Stomach (tissue), 9 donors: ENCODE measurements around the gene SPACA4. TPM values are rescaled to one million over a fixed set of nuclear protein-coding genes. Genes with fewer than 3 reads are reported as not detected.

Experiments
- DNase-seq, 2 donors: peaks; one replicate each; pipeline versions ENCODE4 v3.0.0 to v3.0.0-alpha.2; 2013 to 2019
- H3K27ac ChIP-seq, 5 donors: fragments of 200-600 bp in 4 of 5; sonication (generic) in 4 of 5; one replicate each; pipeline ENCODE4 v1.5.1; 2013 to 2019; ENCODE audit warnings: mild to moderate bottlenecking in 1 of 5, moderate library complexity in 1 of 5
- H3K27me3 ChIP-seq, 3 donors: fragments of 200-600 bp; sonication (generic); one replicate each; pipeline ENCODE4 v1.5.1; 2017 to 2019; ENCODE audit warnings: mixed run types in 1 of 3
- H3K36me3 ChIP-seq, 4 donors: fragments of 200-600 bp; sonication (generic); 1 replicate in 3 of 4; 2 replicates in 1 of 4; pipeline ENCODE4 v1.5.1; 2016 to 2019
- H3K4me1 ChIP-seq, 4 donors: fragments of 200-600 bp; sonication (generic); one replicate each; pipeline ENCODE4 v1.5.1; 2016 to 2019
- H3K4me3 ChIP-seq, 4 donors: fragments of 200-600 bp; sonication (generic) in 3 of 4; one replicate each; pipeline ENCODE4 v1.5.1; 2016 to 2019; ENCODE audit warnings: mild to moderate bottlenecking in 1 of 4
- H3K9me3 ChIP-seq, 4 donors: fragments of 200-600 bp; sonication (generic); one replicate each; pipeline ENCODE4 v1.5.1; 2016 to 2019
- CTCF ChIP-seq, 7 experiments: fragments of 450-650 bp in 4 of 7; fragments of 200-600 bp in 3 of 7; sonication (generic) in 3 of 7; IDR thresholded peaks; one replicate each; pipeline ENCODE4 v1.5.1; 2016 to 2019; ENCODE audit warnings: antibody characterized with exemption in 7 of 7, control low read depth in 2 of 7, mild to moderate bottlenecking in 1 of 7
- EP300 ChIP-seq: sonication (generic); formaldehyde crosslinking; IDR thresholded peaks from one replicate; pipeline ENCODE4 v1.6.1; 2017; ENCODE audit warnings: antibody characterized with exemption
- POLR2A ChIP-seq, 4 donors: fragments of 450-650 bp; IDR thresholded peaks; one replicate each; pipeline ENCODE4 v1.6.1; 2016; ENCODE audit warnings: antibody characterized with exemption in 4 of 4, control low read depth in 2 of 4, mild to moderate bottlenecking in 1 of 4, moderate library complexity in 1 of 4
- POLR2AphosphoS5 ChIP-seq, 3 donors: sonication (generic); formaldehyde crosslinking; IDR thresholded peaks; one replicate each; pipeline ENCODE4 v1.6.1; 2016; ENCODE audit warnings: antibody characterized with exemption in 3 of 3
- WGBS, 5 donors: extraction: QIAGEN DNeasy Blood & Tissue Kit in 3 of 5; methylation state at CpG; one replicate each; pipeline versions ENCODE4 v1.1.5 to v1.1.7; 2013 to 2018; 5-methylcytosine and 5-hydroxymethylcytosine counted together
- intact Hi-C: fragments of 100-400 bp; cut with DNase I; formaldehyde crosslinking; loops from one replicate; pipeline ENCODE4 v1.15.1; 2023; ENCODE audit warnings: low total_unique reads
- polyA plus RNA-seq, 3 donors: library from polyadenylated mRNA; stranded (reverse); fragments of 200-250 nt; gene quantifications; one replicate each; pipeline ENCODE4 v1.2.3, GENCODE V29; 2013
- total RNA-seq, 5 donors: library from RNA; depleted of rRNA; stranded (reverse); fragments of >200 nt; gene quantifications; one replicate each; pipeline versions ENCODE4 v1.1.0 to v1.2.3, GENCODE V29; 2014 to 2016
- donor health status: healthy with polysubstance abuse.
- donor health status: Bipolar disorder and iron deficiency.
- donor health status: healthy.

Gene SPACA4
- total and polyA plus RNA-seq, 8 donors, result not detected

GRCh38 chr19:48623556-48624066 lies 17.1 kb downstream of the SPACA4 start:
- intact Hi-C loops, result no loop called here
- WGBS, 5 donors, result 25 to 34% (median 28%) methylated on average over 8 of the region's 8 CpGs
- Histone ChIP-seq H3K4me1 (peaks cover 23 to 76% (median 57%) of the 10 kb centered on the region in 4 donors), H3K4me3 (peak overlapping the region; percentile 23 to 49 (median 48)), H3K36me3 (peaks cover 0 to 29% (median 8%) of the 10 kb centered on the region in 4 donors), H3K9me3 (no peaks in the 10 kb centered on the region), H3K27me3 (no peaks in the 10 kb centered on the region), H3K27ac (peak overlapping the region; percentile 78 to 93 (median 87))
- TF ChIP-seq POLR2AphosphoS5 (IDR thresholded peaks at IDR 0.05), result no peak
- no peak for TF ChIP-seq POLR2A (IDR thresholded peaks at IDR 0.05)
- TF ChIP-seq CTCF (IDR thresholded peaks at IDR 0.05), result no peak
- TF ChIP-seq EP300, result no peak
- no peak for DNase-seq

GRCh38 chr19:48624067-48624594 lies 17.6 kb downstream of the SPACA4 start:
- H3K4me3 ChIP-seq, result peak overlapping the region; percentile 47 to 60 (median 48)
- peak overlapping the region; percentile 85 to 93 (median 89) for H3K27ac ChIP-seq
- H3K9me3 ChIP-seq, result no peaks in the 10 kb centered on the region
- intact Hi-C loops, result no loop called here
- H3K4me1 ChIP-seq, result peaks cover 23 to 81% (median 60%) of the 10 kb centered on the region in 4 donors
- WGBS, 5 donors, result 0 to 1% (median 1%) methylated on average over 17 to 40 of the region's 40 CpGs
- DNase-seq, result peak; percentile 99 to 100
- H3K36me3 ChIP-seq, result peaks cover 0 to 32% (median 11%) of the 10 kb centered on the region in 4 donors
- H3K27me3 ChIP-seq, result no peaks in the 10 kb centered on the region
- TF ChIP-seq POLR2AphosphoS5 (IDR thresholded peaks at IDR 0.05), result peak in 2 of 3 donors; percentile 43 to 89
- no peak for TF ChIP-seq EP300
- TF ChIP-seq POLR2A (IDR thresholded peaks at IDR 0.05), result no peak

DNA sequence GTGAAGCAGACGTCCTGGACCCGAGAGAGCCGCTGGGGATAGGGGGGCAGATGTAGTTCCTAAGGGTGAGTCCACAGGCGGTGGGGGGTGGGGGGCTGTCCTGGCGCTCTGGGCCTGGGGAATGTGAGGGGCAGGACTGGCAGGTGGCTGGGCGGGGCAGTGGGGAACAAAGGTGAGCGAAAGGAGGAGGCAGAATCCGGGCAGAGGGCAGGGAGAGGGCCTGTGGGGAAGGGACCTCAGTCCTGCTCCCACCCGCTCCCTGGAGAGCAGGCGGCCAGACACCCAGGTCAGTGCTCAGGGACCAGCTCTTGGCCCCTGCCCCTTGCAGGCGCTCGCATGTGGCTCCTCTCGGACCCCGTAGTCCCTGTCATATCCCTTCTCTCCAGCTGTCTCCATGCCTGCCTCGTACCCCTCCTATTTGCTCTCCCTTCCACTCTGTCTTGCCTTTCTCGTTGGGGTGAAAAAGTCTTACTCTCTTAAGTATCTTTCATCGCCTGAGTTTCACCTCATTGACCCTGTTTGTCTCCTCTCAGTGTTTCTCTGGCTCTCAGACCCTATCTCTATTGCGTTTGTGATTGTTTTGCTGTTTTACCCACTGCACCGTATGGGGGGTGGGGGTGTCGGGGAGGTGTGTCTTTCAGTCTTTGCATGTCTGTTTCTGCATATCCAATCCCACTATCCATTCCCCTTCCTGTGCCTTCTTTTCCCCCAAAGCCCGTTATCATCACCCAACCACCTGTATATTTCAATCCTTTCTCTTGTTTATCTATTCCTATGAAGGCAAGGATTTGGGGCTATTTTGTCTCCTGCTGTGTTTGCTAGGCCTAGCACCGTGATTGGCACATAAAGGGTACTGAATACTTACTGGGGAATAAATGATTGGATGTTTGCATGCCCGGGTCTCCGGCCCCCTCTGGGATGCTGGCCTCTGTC lies 18.5 kb downstream of the SPACA4 start:
- intact Hi-C loops, result no loop called here
- no peaks in the 10 kb centered on the region for H3K9me3 ChIP-seq
- peak in 1 of 2 donors; percentile 82 for DNase-seq
- H3K27ac ChIP-seq, result peak overlapping the region; percentile 85 to 93 (median 89)
- peaks cover 0 to 32% (median 14%) of the 10 kb centered on the region in 4 donors for H3K36me3 ChIP-seq
- H3K4me1 ChIP-seq, result peaks cover 28 to 84% (median 62%) of the 10 kb centered on the region in 4 donors
- TF ChIP-seq CTCF (IDR thresholded peaks at IDR 0.05), result no peak
- TF ChIP-seq POLR2A (IDR thresholded peaks at IDR 0.05), result no peak
- no peak for TF ChIP-seq EP300
- no peak for TF ChIP-seq POLR2AphosphoS5 (IDR thresholded peaks at IDR 0.05)
- H3K27me3 ChIP-seq, result no peaks in the 10 kb centered on the region
- WGBS, 5 donors, result 23 to 44% (median 38%) methylated on average over 23 to 24 of the region's 24 CpGs
- H3K4me3 ChIP-seq, result peak overlapping the region; percentile 47 to 60 (median 48)

DNA sequence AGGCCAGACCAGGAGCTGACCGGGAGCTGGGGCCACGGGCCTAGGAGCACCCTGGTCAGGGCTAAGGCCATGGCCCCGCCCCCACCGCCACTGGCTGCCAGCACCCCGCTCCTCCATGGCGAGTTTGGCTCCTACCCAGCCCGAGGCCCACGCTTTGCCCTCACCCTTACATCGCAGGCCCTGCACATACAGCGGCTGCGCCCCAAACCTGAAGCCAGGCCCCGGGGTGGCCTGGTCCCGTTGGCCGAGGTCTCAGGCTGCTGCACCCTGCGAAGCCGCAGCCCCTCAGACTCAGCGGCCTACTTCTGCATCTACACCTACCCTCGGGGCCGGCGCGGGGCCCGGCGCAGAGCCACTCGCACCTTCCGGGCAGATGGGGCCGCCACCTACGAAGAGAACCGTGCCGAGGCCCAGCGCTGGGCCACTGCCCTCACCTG lies 19.4 kb downstream of the SPACA4 start:
- no peaks in the 10 kb centered on the region for H3K9me3 ChIP-seq
- no peaks in the 10 kb centered on the region for H3K27me3 ChIP-seq
- peak overlapping the region in 1 of 4 donors; percentile 49 for H3K4me3 ChIP-seq
- peak overlapping the region; percentile 0 to 93 (median 87) for H3K27ac ChIP-seq
- peaks cover 36 to 84% (median 67%) of the 10 kb centered on the region in 4 donors for H3K4me1 ChIP-seq
- intact Hi-C loops, result no loop called here
- WGBS, 5 donors, result 74 to 81% (median 77%) methylated on average over 15 to 30 of the region's 30 CpGs
- TF ChIP-seq EP300, result no peak
- no peak for TF ChIP-seq POLR2AphosphoS5 (IDR thresholded peaks at IDR 0.05)
- TF ChIP-seq POLR2A (IDR thresholded peaks at IDR 0.05), result no peak
- DNase-seq, result no peak
- peaks cover 0 to 32% (median 17%) of the 10 kb centered on the region in 4 donors for H3K36me3 ChIP-seq
